HEK293T (cell line): ENCODE measurements around the gene TSC22D3.

ENCODE experiments used
- ARNT ChIP-seq: fragments of 450-650 bp; IDR thresholded peaks from 2 replicates; pipeline ENCODE4 v1.6.1; 2017; ENCODE audit warnings: mild to moderate bottlenecking
- BHLHE40 ChIP-seq: fragments of 450-650 bp; IDR thresholded peaks from 2 replicates; pipeline ENCODE4 v1.6.1; 2016; ENCODE audit warnings: mild to moderate bottlenecking, moderate library complexity, borderline replicate concordance
- FOXA1 ChIP-seq: fragments of 450-650 bp; IDR thresholded peaks from 2 replicates; pipeline ENCODE4 v1.6.1; 2016; ENCODE audit warnings: mild to moderate bottlenecking
- HDGF ChIP-seq: fragments of 450-650 bp; IDR thresholded peaks from 2 replicates; pipeline ENCODE4 v1.6.1; 2017; ENCODE audit warnings: antibody characterized with exemption, borderline replicate concordance
- L3MBTL2 ChIP-seq: fragments of 450-650 bp; conservative IDR thresholded peaks from 2 replicates; pipeline ENCODE4 v1.6.1; 2016; ENCODE audit warnings: mild to moderate bottlenecking
- PKNOX1 ChIP-seq: fragments of 450-650 bp; IDR thresholded peaks from 2 replicates; pipeline ENCODE4 v1.6.1; 2016
- SP1 ChIP-seq: fragments of 450-650 bp; IDR thresholded peaks from 2 replicates; pipeline ENCODE4 v1.6.1; 2017
- SUZ12 ChIP-seq: fragments of 450-650 bp; IDR thresholded peaks from 2 replicates; pipeline ENCODE4 v1.6.1; 2016; ENCODE audit warnings: mild to moderate bottlenecking
- ZNF384 ChIP-seq: fragments of 450-650 bp; IDR thresholded peaks from 2 replicates; pipeline ENCODE4 v1.6.1; 2016

- TF ChIP-seq SUZ12 (no peak), SP1 (no peak), BHLHE40 (no peak), PKNOX1 (no peak), ARNT (no peak), ZNF384 (no peak), L3MBTL2 (no peak), FOXA1 (no peak), HDGF (no peak)
Measured at GRCh38 chrX:107753187-107753586, 22.4 kb downstream of the TSC22D3 start.
